T-helper 1 cell treated with Interleukin-12 subunit alpha and Interleukin-12 subunit beta and Interleukin-4 antibody, amounts not matched to agents 30 ng/mL and 1 ng/mL, for 36 hours (primary cell): ENCODE measurements around the gene KRABD2. TPM values are rescaled to one million over a fixed set of nuclear protein-coding genes. Genes with fewer than 3 reads are reported as not detected.

Experiments used
- total RNA-seq: library from RNA; stranded (reverse); gene quantifications from 2 replicates; pipeline ENCODE4 v1.2.3, GENCODE V29; 2022

The KRABD2 gene

Other genes starting within 250 kb of the KRABD2 start
- 33.5 and 34.8 TPM in 2 replicates for gene PER1, start 224.3 kb downstream of the KRABD2 start, total RNA-seq
- 80.1 and 84.3 TPM in 2 replicates for gene VAMP2, start 213.8 kb downstream of the KRABD2 start, total RNA-seq
- gene TMEM107, start 200.3 kb downstream of the KRABD2 start, total RNA-seq: 22.9 and 26.9 TPM in 2 replicates
- 12.9 and 13.0 TPM in 2 replicates for gene BORCS6, start 186.5 kb downstream of the KRABD2 start, total RNA-seq
- gene AURKB, start 166.1 kb downstream of the KRABD2 start, total RNA-seq: 105 and 110 TPM in 2 replicates
- 92.3 and 99.2 TPM in 2 replicates for gene CTC1, start 128.6 kb downstream of the KRABD2 start, total RNA-seq
- gene PFAS, start 127.4 kb downstream of the KRABD2 start, total RNA-seq: 74.6 and 75.3 TPM in 2 replicates
- 45.5 and 49.9 TPM in 2 replicates for gene RANGRF, start 88.0 kb downstream of the KRABD2 start, total RNA-seq
- 8.9 and 10.3 TPM in 2 replicates for gene SLC25A35, start 81.3 kb downstream of the KRABD2 start, total RNA-seq
- gene ARHGEF15, start 66.5 kb downstream of the KRABD2 start, total RNA-seq: not detected in 2 replicates
- not detected in 2 replicates for gene ODF4, start 36.9 kb downstream of the KRABD2 start, total RNA-seq
- 1,712 and 1,733 TPM in 2 replicates for gene RPL26, start 6.5 kb upstream of the KRABD2 start, total RNA-seq
- 0.07 TPM in 1 of 2 replicates, not detected in the other for gene RNF222, start 21.1 kb upstream of the KRABD2 start, total RNA-seq
- 61.5 and 72.4 TPM in 2 replicates for gene NDEL1, start 59.2 kb upstream of the KRABD2 start, total RNA-seq